GM18517 (cell line): ENCODE measurements around the gene BANP.
"Not testable (repeated sequence)": the region's sequence is repeated elsewhere in the genome, so short reads cannot be mapped to it uniquely, and the experiment has no call there.

Source experiments
- ATAC-seq: cut with Tn5 transposase; IDR thresholded peaks from one replicate; pipeline ENCODE4 v1.9.1; 2021; ENCODE audit warnings: mild to moderate bottlenecking, moderate library complexity; ENCODE audit not compliant: unreplicated experiment

BANP gene

DNA sequence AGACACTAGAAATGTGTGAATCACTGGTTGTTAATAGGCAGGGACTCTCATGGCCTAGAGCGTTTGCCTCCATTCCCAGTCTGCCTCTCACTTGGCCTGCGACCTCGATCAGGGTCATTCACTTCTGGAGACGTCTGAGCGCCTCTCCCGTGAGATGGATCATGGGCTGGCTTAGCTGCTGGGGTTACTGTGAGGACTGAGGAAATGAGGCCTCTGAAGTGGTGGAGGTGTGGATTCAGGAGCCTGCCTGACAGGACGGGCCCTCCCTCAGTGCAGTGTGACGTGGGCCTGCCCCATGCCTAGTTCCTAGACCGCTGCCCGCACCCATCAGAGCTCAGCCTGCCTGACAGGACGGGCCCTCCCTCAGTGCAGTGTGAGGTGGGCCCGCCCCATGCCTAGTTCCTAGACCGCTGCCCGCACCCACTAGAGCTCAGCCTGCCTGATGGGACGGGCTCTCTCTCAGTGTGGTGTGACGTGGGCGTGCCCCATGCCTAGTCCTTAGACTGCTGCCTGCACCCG lies 61.9 kb downstream of the BANP start:
- ATAC-seq = no peak

DNA sequence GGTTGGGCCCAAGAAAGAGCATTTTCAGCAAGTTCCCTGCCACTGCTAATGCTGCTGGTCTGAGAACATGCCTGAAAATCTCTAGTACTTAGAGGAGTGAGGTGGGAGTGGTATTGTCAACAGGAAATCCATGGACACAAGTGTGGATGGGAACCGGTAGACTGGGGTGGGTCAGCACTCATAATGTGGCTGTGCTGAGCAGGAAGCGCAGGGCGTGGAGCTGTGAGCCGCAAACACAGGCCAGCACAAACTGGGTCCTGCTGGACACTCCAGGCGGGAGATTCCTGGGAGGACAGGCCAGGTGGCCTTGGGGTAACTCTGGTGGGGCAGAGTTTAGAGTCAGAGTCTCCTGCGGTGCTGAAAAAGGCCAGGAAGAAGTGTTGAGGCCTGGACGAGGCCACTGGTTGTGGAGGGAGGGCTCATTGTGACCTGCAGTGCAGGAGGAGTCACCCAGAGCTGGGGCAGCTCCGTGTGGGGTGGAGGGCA lies 62.6 kb downstream of the BANP start:
- ATAC-seq = no peak

DNA sequence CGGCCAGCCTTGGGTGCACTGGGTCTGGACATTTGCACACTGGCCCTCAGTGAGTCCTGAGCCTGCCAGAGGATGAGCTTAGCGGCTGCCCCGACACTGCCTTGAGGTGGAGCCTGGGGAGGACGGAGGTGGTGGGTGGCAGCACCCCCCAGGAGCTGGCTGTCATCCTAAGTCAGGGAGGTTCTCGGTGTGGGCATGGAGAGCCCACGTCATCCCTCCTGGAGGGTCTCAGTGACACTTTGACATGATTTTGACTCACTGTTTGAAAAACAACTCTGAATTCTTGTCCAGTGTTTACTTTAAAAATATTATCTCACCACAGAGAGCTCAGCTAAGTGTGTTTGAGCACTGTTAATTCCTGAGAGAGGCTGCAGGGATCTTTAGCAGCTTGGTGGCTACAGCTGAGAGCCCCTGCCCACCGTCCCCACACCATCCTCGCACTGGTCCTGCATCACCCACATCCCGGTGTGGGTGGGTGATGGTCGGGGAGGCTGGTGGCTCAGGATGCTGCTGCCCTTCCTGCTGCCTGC lies 63.1 kb downstream of the BANP start:
- ATAC-seq = no peak

DNA sequence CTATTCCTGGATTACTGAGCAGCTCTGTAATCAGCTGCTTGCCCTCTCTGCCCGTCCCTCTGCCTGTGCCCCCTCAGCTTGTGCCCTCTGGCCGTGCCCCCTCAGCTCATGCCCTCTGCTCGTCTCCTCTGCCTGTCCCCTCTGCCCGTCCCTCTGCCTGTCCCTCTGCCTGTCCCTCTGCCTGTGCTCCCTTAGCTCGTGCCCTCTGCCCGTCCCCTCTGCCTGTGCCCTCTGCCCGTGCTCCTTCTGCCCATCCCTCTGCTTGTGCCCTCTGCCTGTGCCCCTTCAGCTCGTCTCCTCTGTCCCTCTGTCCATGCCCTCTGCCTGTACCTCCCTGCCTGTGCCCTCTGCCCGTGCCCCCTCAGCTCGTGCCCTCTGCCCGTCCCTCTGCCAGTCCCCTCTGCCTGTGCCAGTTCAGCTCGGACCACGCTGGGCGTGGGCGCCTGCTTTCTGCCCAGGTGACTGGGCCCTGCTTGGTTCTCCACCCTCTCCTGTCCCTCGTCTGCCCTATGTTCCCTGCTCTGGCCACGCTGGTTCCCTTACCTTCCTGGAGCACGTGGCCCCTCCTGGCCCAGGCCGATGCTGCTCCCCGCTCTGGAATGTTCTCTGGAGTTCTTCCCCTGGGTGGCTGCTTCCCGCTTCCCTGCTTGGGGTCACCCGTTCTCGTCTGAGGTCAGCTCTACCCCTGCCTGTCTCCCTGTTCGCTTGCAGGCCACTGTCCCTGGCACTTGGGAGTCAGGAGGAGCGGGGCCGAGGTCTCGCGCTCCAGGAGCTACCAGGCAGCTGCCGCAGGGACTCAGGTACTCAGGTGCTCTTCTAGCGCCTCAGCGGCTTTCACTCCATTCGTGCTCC lies 63.9 kb downstream of the BANP start:
- ATAC-seq = no peak

DNA sequence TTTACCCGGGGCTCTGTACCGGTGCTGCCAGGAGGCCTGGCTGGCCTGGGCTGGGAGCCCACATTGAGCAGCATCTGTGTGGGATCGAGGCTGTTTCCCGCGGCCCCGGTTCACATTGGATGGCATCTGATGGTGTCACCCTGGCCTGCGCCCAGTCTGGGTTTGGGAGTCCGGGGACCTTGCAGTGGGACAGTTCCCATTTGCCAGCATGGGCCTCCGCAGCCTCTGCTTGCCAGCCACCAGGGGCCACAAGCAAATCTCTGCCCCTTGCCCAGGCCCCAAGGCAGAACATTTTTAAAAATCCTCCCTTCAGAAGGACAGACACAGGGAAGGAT lies 64.5 kb downstream of the BANP start:
- no peak for ATAC-seq

DNA sequence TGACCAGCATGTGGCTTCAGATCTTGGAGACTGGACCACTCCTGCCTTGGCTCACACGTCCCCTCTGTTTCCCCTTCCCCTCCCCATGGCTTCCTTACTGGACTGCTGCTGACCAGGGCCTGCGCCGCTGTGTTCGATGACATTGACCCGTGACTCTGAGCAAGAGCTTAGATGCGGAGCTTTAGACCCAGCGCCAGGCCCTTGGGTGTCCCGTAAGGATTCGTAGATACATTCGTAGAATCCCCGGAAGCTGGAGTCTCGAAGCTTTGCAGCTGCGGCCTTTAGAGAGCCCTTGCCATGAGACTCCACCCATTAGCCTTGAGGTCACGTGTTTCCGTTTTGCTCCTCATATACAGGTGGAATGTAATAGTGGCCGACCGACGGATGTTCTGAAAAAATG lies 65.2 kb downstream of the BANP start:
- not testable (repeated sequence) for ATAC-seq

DNA sequence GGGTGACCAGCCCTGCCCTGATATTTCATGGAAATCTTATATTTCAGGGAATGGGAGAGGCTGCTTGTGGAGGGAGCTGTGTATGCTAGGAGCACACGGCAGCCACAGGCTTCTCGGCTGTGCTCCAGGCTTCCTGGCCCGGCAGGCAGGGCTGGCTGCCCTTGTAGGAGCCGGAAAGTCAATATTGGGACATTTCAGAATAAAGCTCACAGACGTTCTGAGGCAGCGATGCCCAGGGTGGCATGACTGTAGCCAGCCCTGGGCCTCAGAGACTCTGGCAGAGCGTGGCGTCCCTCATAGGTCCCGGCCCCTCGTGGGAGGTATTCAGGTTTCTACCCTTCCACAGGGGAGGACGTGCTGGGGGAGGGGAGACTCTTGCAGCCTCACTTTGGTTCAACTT lies 65.7 kb downstream of the BANP start:
- ATAC-seq = no peak

DNA sequence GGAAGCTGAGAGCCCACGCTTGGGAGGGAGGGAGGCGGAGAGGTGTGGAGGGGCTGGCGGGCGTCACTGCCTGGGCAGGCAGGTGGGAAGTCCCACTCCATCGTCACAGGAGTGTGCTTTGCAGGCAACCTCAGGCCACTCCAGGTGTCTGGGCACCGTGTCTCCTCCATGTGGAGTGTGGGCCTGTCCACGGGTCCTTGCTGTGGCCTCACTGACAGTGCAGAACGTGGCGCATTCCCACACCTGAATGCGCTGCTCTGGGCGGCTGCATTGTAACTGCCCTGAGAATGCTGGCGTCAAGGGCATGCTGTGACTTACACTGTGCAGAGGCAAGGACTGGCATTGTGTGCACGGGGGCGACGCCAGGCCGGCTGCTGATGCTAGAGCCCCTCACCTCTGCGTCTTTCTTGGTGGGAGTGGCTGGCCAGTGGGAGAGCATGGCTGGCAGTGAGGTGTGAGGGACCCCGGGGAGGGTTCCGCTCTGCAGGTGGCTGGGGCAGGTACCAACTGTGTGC lies 66.4 kb downstream of the BANP start:
- ATAC-seq = no peak

DNA sequence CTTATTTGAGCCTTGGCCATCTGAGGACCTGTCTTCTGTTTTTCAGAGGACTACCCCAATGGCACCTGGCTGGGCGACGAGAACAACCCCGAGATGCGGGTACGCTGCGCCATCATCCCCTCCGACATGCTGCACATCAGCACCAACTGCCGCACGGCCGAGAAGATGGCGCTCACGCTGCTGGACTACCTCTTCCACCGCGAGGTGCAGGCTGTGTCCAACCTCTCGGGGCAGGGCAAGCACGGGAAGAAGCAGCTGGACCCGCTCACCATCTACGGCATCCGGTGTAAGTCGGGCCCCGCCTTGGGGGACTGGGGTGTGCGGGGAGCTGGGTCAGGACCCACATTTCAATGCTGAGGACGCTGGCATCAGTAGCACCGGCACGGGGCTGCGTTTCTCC lies 67.1 kb downstream of the BANP start:
- ATAC-seq = not testable (repeated sequence)

DNA sequence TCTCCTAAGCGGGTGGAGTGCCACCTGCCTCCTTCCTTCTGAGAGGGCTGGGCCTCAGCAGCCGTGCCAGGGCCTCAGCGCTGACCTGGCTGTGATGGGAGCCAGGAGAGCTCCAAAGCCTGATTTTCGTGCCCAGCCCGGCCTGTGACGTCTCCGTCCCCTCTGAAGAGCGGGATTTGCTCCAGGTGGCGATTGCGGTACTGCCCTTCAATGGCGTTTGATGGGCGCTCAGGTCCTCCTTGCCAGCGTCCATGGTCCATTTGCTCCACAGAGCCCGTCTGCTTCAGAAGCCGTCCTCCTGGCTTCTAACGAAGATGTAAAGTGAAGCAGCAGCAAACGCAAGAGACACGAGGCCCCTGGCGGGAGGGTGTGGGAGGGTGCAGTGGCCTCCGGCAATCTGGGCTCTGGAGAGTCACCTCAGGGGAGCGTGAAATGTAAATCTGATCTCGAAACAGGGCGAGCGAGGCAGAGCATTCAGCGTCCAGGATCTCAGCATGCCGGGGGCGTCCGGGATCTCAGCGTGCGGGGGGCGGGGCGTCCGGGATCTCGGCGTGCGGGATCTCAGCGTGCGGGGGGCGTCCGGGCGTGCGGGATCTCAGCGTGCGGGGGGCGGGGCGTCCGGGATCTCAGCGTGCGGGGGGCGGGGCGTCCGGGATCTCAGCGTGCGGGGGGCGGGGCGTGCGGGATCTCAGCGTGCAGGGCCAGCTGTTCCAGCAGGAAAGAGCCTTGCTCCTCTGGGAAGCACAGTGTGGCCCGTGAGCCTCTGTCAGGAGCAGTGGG lies 68.0 kb downstream of the BANP start:
- not testable (repeated sequence) for ATAC-seq

DNA sequence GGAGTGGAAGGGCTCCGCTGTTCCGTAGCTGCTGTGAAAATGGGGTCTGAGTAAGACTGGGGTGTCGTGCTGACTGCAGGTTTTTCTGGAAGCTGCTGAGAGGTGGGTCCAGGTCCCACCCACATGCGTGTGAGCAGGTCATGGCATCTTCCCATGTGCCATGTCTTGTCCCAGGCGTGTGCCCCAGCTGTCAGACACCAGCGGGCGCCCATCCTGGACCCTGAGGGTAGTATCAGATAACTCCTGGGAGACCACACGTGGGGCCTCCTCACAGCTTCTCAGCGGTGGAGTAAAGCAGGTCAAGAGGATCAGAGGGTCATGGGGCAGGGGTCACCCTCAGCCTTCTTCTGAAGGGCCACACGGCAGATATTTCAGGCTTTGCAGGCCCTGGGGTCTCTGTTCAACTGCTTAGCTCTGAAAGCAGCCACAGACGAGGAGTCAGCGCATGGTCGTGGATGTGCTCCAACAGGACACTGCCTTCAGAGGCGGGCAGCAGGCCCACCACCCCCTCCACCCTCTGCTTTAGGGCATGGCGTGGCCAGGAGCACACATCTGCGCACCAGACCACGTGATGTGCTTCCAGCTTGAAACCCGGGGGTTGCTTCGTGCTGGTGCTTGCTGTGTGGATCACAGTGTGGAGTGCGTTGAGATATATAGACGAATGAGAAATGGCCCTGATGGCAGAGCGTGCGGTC lies 68.7 kb downstream of the BANP start:
- no peak for ATAC-seq

DNA sequence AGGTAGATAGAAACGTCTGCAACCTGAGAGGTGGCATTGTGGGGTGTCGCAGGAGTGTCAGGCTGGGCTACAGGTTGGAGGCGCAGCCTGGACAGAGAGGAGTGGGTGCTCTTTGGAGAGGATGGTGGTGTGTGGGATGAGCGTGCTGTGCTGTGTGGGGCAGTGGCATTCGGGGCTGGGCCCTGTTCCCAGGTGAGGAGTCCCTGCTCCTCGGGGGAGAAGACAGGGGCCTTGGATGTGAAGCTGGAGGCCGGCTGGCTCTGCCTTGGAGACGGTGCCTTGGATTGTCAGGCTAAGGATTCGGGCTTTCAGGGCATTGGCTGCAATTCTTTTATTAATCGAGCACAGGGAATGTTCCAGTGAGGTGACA lies 69.3 kb downstream of the BANP start:
- ATAC-seq = no peak

DNA sequence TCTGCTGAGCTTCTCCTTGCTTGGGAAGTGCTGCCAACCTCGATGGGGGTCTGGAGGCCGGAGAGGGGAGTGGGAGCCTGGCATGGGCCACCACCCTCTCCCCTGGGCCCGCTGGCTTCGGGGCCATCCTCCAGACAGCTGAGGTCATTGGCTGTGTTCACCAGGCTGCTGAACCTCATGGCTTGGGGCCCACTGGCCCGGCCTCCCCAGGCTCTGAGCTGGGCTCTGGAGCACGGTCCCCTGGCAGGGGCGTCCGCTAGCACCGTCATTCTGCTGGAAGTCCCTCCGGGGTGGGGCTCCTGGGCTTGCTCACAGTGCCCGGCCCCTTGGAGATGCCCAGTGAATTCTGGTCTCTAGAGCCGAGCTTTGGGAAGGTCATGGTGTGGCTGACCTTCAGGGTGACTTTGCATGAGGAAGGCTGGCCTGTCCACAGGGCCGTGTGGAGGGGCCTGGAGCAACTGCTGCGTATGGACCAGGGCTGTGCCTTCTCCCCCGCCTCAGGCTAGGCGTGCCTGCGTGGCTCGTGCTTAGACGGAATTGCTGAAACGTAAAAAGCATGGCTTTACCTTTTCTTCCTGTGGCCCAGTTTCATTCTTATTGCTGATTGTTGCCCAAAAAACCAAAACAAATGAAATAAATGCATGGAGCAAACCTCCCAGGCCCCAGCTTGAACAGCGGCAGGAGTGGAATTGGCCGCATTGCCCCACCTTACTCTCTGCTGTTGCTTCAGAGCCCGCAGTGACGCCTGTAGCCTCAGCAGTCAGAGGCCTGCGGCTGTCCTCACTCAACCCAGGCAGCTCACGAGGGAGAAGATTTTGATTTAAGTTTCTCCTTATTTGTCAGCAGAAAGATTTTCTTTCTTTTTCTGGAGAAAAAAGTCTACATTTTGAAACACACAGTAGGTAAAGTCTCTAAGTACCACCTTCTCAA lies 70.1 kb downstream of the BANP start:
- not testable (repeated sequence) for ATAC-seq

DNA sequence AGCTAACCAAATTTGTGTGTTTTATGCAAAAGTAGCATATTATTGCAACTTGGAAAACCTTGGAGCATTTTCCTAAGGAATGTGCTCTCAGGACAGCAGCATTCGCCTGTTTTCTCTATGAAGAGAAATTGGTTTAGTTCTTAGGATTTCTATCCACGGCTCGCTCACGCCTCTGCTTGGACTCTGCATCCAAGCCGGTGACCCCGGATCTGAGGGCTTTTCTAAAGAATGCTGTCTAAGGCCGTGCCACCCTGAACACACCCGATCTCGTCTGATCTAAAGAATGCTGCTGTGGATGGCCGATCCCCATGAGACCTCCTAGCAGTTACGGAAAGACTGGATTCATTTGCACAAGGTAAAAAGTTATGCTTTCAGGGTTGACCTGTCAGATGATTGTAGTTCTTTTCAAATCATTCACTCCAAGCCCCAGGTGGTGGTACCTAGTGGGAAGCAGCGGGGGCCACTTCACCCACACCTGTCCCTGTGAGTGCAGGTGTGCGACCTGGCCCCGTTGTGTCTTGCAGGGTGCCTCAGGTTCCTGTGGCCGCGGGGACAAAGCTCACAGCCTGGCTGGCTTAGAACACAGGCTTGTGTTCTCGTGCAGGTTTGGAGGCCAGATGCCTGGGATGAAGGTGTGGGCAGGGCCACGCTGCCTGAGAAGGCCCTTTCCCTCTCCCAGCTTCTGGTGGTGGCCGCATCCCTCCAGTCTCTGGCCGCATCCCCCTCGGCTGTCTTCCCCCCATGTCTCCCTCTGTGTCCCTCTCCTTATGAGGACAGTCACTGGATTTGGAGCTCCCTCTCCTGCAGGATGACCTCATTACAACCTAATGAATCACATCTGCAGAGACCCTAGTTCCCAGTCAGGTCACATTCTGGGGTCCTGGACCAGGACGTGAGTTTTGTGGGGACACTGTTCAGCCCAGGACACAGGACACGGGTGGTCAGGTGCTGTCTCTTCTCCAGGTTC lies 71.1 kb downstream of the BANP start:
- ATAC-seq = no peak

DNA sequence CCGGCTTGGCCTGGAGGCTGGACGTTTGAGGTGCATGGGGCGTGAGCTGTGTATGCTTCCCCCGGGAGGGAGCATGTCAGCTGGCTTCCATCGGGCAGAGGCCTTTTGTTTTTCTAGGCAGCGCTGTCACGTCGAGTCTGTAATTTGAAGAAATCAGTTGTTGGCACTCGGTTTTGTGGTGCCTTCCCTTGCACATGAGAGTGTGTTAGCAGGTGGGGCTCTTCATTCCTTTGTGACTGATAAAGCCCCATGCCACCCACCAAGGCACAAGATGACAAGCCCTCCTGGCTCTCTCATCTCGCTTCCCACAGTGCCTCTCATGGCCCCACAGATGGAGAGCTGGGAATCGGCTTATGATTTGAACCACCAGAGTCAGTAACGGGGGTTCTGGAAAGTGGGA lies 72.1 kb downstream of the BANP start:
- no peak for ATAC-seq

DNA sequence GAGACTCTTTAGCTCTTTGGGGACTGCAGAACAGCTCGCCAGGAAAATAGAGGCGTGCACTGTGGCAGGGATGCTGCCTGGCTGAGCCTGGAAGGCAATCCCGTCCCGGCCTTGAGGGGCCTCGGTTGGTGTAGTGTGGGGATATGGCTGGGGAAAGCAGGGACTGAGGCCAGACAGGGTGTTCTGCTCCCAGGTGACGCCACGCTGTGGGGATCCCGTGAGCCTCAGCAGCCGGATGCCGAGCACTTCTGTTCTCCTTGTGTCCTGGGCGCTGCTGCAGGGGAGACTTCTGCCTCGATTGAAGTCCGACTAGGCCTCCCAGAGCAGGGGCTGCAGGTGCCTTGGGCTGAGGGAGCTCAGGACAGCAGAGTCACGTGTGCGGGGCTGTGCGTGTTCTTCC lies 72.6 kb downstream of the BANP start:
- ATAC-seq = no peak

DNA sequence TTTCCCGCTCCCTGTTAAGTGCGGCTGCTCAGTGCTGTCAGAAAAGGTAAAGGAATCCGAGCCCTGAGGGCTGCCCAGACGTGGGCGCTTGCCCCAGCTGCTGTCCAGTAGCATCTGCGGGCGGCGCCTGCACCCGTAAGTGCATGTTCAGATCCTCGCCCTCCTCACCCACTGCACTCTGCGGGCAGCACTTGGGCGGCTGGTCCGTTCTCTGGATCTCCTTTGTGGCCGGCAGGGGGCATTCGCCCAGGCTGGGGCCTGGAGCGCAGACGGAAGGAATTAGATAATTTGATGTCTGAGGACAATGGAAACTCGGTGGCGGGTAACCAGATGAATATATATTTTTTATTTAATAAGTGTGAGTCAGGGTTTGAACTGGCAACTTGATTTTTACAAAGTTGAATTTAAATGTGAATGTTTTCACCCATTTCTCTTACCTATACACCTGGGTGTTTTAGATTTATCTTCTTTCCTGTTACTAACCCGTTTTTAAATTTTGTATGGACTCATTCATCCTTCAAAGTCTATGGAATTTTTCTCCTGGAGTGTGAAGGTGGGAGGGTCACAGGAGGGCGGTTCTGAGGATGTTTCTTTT lies 73.4 kb downstream of the BANP start:
- not testable (repeated sequence) for ATAC-seq

DNA sequence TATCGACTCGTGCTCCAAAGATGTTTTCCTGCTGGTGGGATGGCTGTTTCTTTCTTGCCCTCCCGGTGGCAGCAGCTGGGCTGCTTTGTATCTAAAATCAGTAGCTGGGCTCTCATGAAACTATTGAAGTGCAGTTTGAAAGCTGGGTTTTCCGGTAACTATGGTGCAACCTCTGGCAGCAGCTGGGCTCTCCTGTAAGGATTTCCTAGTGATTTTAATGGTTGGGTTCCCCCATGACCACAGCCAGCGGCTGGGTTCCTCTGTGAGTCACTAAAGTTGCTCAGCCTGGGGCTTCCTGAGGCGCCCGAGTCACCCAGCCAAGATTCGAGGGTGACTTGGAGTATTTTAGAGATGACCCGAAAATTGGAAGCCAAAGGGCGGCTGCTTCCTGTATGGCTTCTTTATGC lies 73.9 kb downstream of the BANP start:
- ATAC-seq = not testable (repeated sequence)
